ENCODE data around the gene SPRED3.
"Not testable (repeated sequence)": the region's sequence is repeated elsewhere in the genome, so short reads cannot be mapped to it uniquely, and the experiment has no call there.

SPRED3 gene

GRCh38 chr19:38401148-38401547, 12.7 kb downstream of the SPRED3 start:
- TF ChIP-seq, protein P1, sequence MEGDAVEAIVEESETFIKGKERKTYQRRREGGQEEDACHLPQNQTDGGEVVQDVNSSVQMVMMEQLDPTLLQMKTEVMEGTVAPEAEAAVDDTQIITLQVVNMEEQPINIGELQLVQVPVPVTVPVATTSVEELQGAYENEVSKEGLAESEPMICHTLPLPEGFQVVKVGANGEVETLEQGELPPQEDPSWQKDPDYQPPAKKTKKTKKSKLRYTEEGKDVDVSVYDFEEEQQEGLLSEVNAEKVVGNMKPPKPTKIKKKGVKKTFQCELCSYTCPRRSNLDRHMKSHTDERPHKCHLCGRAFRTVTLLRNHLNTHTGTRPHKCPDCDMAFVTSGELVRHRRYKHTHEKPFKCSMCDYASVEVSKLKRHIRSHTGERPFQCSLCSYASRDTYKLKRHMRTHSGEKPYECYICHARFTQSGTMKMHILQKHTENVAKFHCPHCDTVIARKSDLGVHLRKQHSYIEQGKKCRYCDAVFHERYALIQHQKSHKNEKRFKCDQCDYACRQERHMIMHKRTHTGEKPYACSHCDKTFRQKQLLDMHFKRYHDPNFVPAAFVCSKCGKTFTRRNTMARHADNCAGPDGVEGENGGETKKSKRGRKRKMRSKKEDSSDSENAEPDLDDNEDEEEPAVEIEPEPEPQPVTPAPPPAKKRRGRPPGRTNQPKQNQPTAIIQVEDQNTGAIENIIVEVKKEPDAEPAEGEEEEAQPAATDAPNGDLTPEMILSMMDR (IDR thresholded peaks at IDR 0.05; ENCODE audit: insufficient read depth, low read depth, low read length, missing control alignments) = no peak
- H3K4me3 ChIP-seq (ENCODE audit: low read length) = no peak overlapping the region
- DNase-seq (ENCODE audit: low read depth) = peak; percentile 32

- no peak for DNase-seq (ENCODE audit: low read depth)
- peak overlapping the region; percentile 32 for H3K4me3 ChIP-seq (ENCODE audit: low read length)
- TF ChIP-seq, protein P1 (IDR thresholded peaks at IDR 0.05; ENCODE audit: insufficient read depth, low read depth, low read length, missing control alignments) = no peak
These were observed 14.1 kb downstream of the SPRED3 start for GRCh38 chr19:38402623-38402966.

- TF ChIP-seq, protein P1 (IDR thresholded peaks at IDR 0.05; ENCODE audit: insufficient read depth, low read depth, low read length, missing control alignments) = peak; percentile 61
- peak; percentile 98 for DNase-seq (ENCODE audit: low read depth)
These were observed 14.6 kb downstream of the SPRED3 start, which contains the start of gene FAM98C for GRCh38 chr19:38402967-38403674. TSS of gene FAM98C (plus strand) at chr19:38403093. CDS start at chr19:38403154, 61 bp downstream.

DNA sequence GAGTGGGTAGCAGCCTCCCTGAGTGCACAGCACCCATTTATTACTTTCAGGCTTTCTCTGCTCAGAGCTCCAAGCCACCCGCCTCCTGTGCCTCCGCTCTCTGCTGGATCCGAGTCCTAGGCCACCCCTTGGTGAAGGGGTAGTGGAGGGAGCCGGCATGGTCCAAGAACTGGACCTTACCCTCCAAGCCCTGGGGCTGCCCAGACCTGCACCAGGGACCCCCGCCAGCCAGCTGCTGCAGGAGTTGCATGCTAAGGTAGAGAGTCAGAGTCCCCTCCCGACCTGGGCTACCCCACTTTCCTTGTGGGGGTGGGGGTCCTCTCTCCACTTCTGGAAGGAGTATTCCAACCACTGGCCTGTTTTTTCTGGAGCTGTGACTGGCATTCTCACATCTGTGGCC, 16.4 kb downstream of the SPRED3 start:
- DNase-seq (ENCODE audit: low read depth) = no peak
- TF ChIP-seq, protein P1 (IDR thresholded peaks at IDR 0.05; ENCODE audit: insufficient read depth, low read depth, low read length, missing control alignments) = no peak
- H3K4me3 ChIP-seq (ENCODE audit: low read length) = no peak overlapping the region

More at GRCh38 chr19:38402967-38403674, 14.6 kb downstream of the SPRED3 start, which contains the start of gene FAM98C:
- H3K4me3 ChIP-seq (ENCODE audit: low read length) = peak within 1 kb of the TSS; percentile 83

GRCh38 chr19:38405276-38405675, 16.8 kb downstream of the SPRED3 start:
- DNase-seq (ENCODE audit: low read depth) = no peak
- TF ChIP-seq, protein P1 (IDR thresholded peaks at IDR 0.05; ENCODE audit: insufficient read depth, low read depth, low read length, missing control alignments) = no peak
- H3K4me3 ChIP-seq (ENCODE audit: low read length) = no peak overlapping the region

DNA sequence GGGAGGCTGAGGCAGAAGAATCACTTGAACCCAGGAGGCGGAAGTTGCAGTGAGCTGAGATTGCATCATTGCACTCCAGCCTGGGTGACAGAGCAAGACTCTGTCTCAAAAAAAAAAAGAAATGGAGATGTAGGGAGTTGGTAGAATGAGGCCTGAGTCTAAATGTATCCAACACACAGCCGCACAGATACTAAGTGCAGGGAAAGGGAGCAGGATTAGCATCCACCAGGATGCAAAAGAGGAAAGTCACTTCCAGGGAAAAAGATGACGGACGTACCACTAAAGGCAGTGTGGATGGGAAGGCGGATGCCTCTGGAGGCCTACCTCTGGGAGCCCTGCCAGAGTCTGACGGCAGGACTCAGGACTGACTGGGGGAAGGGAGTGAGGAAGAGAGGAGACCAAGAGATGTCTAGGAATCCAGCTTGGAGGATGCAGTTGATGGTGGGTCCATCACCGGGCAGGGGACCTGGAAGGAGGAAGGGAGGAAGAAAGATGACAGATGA, 21.2 kb downstream of the SPRED3 start:
- TF ChIP-seq, protein P1 (IDR thresholded peaks at IDR 0.05; ENCODE audit: insufficient read depth, low read depth, low read length, missing control alignments) = no peak
- DNase-seq (ENCODE audit: low read depth) = no peak
- H3K4me3 ChIP-seq (ENCODE audit: low read length) = no peak overlapping the region

DNA sequence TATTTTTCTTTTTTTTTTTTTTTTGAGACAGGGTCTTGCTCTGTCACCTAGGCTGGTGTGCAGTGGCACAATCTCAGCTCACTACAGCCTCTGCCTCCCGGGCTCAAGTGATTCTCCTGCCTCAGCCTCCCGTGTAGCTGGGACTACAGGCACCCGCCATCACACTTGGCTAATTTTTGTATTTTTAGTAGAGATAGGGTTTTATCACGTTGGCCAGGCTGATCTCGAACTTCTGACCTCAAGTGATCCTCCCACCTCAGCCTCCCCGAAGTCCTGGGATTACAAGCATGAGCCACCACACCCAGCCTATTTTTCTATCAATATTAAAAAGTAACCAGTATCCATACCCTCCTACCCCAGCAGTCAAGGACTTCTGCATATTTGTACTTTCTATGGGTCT, 21.9 kb downstream of the SPRED3 start:
- not testable (repeated sequence) for DNase-seq (ENCODE audit: low read depth); H3K4me3 ChIP-seq (ENCODE audit: low read length)
